Measurements from ENCODE around the gene STAB1.

STAB1 gene

DNA sequence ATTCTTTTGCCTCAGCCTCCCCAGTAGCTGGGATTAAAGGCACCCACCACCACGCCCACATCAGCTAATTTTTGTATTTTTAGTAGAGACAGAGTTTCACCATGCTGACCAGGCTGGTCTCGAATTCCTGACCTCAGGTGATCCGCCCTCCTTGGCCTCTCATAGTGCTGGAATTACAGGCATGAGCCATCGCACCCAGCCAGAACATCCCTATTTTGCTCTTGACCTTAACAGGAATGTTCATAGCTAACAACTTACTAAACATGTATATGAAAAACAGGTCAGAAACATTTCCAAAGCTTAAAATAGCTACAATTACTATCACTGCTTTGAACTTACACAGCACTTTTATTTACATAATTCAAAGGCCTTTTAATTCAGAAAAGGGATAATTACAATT, 74.9 kb downstream of the STAB1 start:
- H3K27ac ChIP-seq = no peak overlapping the region
- H3K27me3 ChIP-seq (replicated peaks) = no peaks in the 10 kb centered on the region
- TF ChIP-seq, protein P1, sequence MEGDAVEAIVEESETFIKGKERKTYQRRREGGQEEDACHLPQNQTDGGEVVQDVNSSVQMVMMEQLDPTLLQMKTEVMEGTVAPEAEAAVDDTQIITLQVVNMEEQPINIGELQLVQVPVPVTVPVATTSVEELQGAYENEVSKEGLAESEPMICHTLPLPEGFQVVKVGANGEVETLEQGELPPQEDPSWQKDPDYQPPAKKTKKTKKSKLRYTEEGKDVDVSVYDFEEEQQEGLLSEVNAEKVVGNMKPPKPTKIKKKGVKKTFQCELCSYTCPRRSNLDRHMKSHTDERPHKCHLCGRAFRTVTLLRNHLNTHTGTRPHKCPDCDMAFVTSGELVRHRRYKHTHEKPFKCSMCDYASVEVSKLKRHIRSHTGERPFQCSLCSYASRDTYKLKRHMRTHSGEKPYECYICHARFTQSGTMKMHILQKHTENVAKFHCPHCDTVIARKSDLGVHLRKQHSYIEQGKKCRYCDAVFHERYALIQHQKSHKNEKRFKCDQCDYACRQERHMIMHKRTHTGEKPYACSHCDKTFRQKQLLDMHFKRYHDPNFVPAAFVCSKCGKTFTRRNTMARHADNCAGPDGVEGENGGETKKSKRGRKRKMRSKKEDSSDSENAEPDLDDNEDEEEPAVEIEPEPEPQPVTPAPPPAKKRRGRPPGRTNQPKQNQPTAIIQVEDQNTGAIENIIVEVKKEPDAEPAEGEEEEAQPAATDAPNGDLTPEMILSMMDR (IDR thresholded peaks at IDR 0.05; ENCODE audit: low read depth, low read length, missing control alignments) = no peak
- peaks cover 5% of the 10 kb centered on the region for H3K36me3 ChIP-seq (replicated peaks)
- in situ Hi-C loops (cut with HindIII; ENCODE audit: low pct_ligation_motif_present, low sequenced_read_pairs) = no loop called here
- DNase-seq = peak; percentile 38
- H3K4me3 ChIP-seq (ENCODE audit: low read depth, low read length) = no peak overlapping the region

DNA sequence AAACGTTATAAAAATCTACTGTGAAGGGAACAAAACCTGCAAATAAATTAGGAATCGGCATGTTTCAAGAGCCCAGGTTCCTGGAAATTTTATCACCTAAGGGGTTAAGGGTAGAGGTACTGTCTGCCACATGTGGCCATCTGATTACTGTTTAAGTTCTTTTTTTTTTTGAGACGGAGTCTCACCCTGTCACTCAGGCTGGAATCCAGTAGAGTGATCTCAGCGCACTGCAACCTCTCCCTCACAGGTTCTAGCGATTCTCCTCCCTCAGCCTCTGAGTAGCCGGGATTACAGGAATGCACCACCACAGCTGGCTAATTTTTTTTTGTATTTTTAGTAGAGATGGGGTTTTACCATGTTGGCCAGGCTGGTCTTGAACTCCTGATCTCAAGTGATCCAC, 77.1 kb downstream of the STAB1 start:
- Histone ChIP-seq H3K36me3 (replicated peaks) (peaks cover 14% of the 10 kb centered on the region), H3K4me3 (ENCODE audit: low read depth, low read length) (no peak overlapping the region)
- in situ Hi-C loops (cut with HindIII; ENCODE audit: low pct_ligation_motif_present, low sequenced_read_pairs) = no loop called here

More for the DNA sequence above, 77.1 kb downstream of the STAB1 start:
- H3K27ac ChIP-seq = no peak overlapping the region
- TF ChIP-seq, protein P1 (IDR thresholded peaks at IDR 0.05; ENCODE audit: low read depth, low read length, missing control alignments) = no peak
- no peak for DNase-seq
- no peaks in the 10 kb centered on the region for H3K27me3 ChIP-seq (replicated peaks)

All from brain microvascular endothelial cell (primary cell).